Measurements from ENCODE around the gene CEACAM3.

DNA sequence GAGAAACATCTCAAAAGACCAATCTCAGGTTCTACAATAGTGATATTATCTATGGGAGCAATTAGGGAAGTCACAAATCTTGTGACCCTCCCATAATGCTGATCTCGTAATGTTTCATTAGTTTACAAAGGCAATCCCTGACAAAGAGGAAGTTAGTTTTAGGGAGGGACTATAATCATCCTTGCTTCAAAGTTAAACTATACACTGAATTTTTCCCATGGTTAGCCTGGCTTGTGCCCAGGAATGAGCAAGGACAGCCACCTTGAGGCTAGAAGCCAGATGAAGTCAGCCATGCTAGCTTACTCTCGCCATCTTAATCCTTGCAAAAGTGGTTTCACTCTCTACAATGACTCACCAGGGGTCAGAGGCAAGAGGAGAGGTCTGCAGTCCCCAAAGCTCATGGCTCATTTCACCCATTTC lies 5.4 kb downstream of the CEACAM3 start:
- TF ChIP-seq, protein P1, sequence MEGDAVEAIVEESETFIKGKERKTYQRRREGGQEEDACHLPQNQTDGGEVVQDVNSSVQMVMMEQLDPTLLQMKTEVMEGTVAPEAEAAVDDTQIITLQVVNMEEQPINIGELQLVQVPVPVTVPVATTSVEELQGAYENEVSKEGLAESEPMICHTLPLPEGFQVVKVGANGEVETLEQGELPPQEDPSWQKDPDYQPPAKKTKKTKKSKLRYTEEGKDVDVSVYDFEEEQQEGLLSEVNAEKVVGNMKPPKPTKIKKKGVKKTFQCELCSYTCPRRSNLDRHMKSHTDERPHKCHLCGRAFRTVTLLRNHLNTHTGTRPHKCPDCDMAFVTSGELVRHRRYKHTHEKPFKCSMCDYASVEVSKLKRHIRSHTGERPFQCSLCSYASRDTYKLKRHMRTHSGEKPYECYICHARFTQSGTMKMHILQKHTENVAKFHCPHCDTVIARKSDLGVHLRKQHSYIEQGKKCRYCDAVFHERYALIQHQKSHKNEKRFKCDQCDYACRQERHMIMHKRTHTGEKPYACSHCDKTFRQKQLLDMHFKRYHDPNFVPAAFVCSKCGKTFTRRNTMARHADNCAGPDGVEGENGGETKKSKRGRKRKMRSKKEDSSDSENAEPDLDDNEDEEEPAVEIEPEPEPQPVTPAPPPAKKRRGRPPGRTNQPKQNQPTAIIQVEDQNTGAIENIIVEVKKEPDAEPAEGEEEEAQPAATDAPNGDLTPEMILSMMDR (IDR thresholded peaks at IDR 0.05; ENCODE audit: low read length) = no peak
- TF ChIP-seq EZH2 (IDR thresholded peaks at IDR 0.05; ENCODE audit: borderline replicate concordance, low read length) = no peak

All from OCI-LY1 (cell line).